MCF 10A (cell line): Measurements from ENCODE around the gene GUCA2A. TPM values are rescaled to one million over a fixed set of nuclear protein-coding genes. Genes with fewer than 3 reads are reported as not detected.

Experiments used
- BruUV-seq: library from RNA; stranded (reverse); fragments of 400-500 nt; replicated peaks from 2 replicates; lab custom pipeline; 2021; lab: Mats Ljungman, UMichigan
- CTCF ChIA-PET: fragments of 300-600 bp; sonication (Branson Sonifier 250); formaldehyde crosslinking; extraction: SDS; loops from one replicate; lab custom pipeline; 2021; ENCODE audit warnings: antibody characterized with exemption, inconsistent platforms; lab: Yijun Ruan, JAX
- POLR2A ChIA-PET: fragments of 300-600, 350-650 bp; sonication (Branson Sonifier 250); formaldehyde crosslinking; extraction: SDS; loops from one replicate; lab custom pipeline; 2020; ENCODE audit warnings: antibody characterized with exemption, inconsistent platforms; lab: Yijun Ruan, JAX
- DNase-seq: peaks from one replicate; pipeline ENCODE4 v3.0.0-alpha.2; 2018; ENCODE audit not compliant: unreplicated experiment
- H3K27ac Mint-ChIP-seq: one replicate; pipeline ENCODE4 v1.8.0; 2022; ENCODE audit warnings: mild to moderate bottlenecking, low read depth, mixed read lengths; ENCODE audit not compliant: unreplicated experiment
- H3K27me3 Mint-ChIP-seq: one replicate; pipeline ENCODE4 v1.8.0; 2022; ENCODE audit warnings: mixed read lengths; ENCODE audit not compliant: insufficient read depth, unreplicated experiment
- H3K36me3 Mint-ChIP-seq: one replicate; pipeline ENCODE4 v1.8.0; 2022; ENCODE audit warnings: mild to moderate bottlenecking, moderate library complexity, mixed read lengths; ENCODE audit not compliant: insufficient read depth, unreplicated experiment
- H3K4me1 Mint-ChIP-seq: one replicate; pipeline ENCODE4 v1.8.0; 2022; ENCODE audit warnings: mixed read lengths; ENCODE audit not compliant: insufficient read depth, unreplicated experiment
- H3K4me3 Mint-ChIP-seq: one replicate; pipeline ENCODE4 v1.8.0; 2022; ENCODE audit warnings: mild to moderate bottlenecking, moderate library complexity, mixed read lengths; ENCODE audit not compliant: unreplicated experiment
- H3K9me3 Mint-ChIP-seq: one replicate; pipeline ENCODE4 v1.8.0; 2022; ENCODE audit warnings: mixed read lengths; ENCODE audit not compliant: unreplicated experiment
- CTCF ChIP-seq: fragments of 200-600 bp; IDR thresholded peaks from one replicate; pipeline ENCODE4 v1.8.0; 2022; ENCODE audit warnings: antibody characterized with exemption, mild to moderate bottlenecking; ENCODE audit not compliant: unreplicated experiment
- intact Hi-C: fragments of 100-400 bp; cut with micrococcal nuclease; formaldehyde crosslinking; loops from 2 replicates; pipeline ENCODE4 v1.14.1; 2022
- total RNA-seq: library from RNA; stranded (reverse); gene quantifications from 2 replicates; pipeline ENCODE4 v1.2.3, GENCODE V29; 2022

Gene GUCA2A
- total RNA-seq, 1 experiment from 2014 or later = not detected

GRCh38 chr1:42183210-42183956 lies 18.8 kb upstream of the GUCA2A start:
- intact Hi-C loops = no loop called here
- H3K4me3 Mint-ChIP-seq = no peak overlapping the region
- no peaks in the 10 kb centered on the region for H3K9me3 Mint-ChIP-seq
- no peak overlapping the region for H3K27ac Mint-ChIP-seq
- no peak for TF ChIP-seq CTCF
- CTCF ChIA-PET = interaction anchor here (4.7 kb wide), 1 partner anchor 11 kb away, joined by 33 read pairs; no protein-coding TSS in a partner anchor
- no peaks in the 10 kb centered on the region for H3K27me3 Mint-ChIP-seq
- POLR2A ChIA-PET = no interaction called here
- H3K4me1 Mint-ChIP-seq = peaks cover 7% of the 10 kb centered on the region
- BruUV-seq = no TSS peak
- no peak for DNase-seq
- peaks cover 36% of the 10 kb centered on the region for H3K36me3 Mint-ChIP-seq

GRCh38 chr1:42181687-42182086 lies 17.1 kb upstream of the GUCA2A start:
- H3K4me3 Mint-ChIP-seq = no peak overlapping the region
- CTCF ChIA-PET = interaction anchor here (0.9 kb wide), 1 partner anchor 276 kb away, joined by 3 read pairs; no protein-coding TSS in a partner anchor
- intact Hi-C loops = no loop called here

GRCh38 chr1:42179900-42180329 lies 15.4 kb upstream of the GUCA2A start:
- H3K27ac Mint-ChIP-seq = no peak overlapping the region
- POLR2A ChIA-PET = interaction anchor here (1.5 kb wide), 1 partner anchor 154 kb away, joined by 4 read pairs; no protein-coding TSS in a partner anchor
- DNase-seq = no peak
- CTCF ChIA-PET = interaction anchor here (1.1 kb wide), 1 partner anchor 145 kb away, joined by 6 read pairs; no protein-coding TSS in a partner anchor
- H3K36me3 Mint-ChIP-seq = peaks cover 29% of the 10 kb centered on the region
- BruUV-seq = no TSS peak
- no peaks in the 10 kb centered on the region for H3K27me3 Mint-ChIP-seq
- intact Hi-C loops = no loop called here
- H3K4me3 Mint-ChIP-seq = no peak overlapping the region
- peaks cover 11% of the 10 kb centered on the region for H3K4me1 Mint-ChIP-seq
- TF ChIP-seq CTCF = no peak
- H3K9me3 Mint-ChIP-seq = no peaks in the 10 kb centered on the region

More at GRCh38 chr1:42181687-42182086, 17.1 kb upstream of the GUCA2A start:
- Mint-ChIP-seq H3K4me1 (peaks cover 17% of the 10 kb centered on the region), H3K27ac (no peak overlapping the region), H3K36me3 (peaks cover 36% of the 10 kb centered on the region), H3K9me3 (no peaks in the 10 kb centered on the region), H3K27me3 (no peaks in the 10 kb centered on the region)
- no TSS peak for BruUV-seq
- no peak for DNase-seq
- TF ChIP-seq CTCF = no peak
- POLR2A ChIA-PET = no interaction called here

GRCh38 chr1:42179275-42179674 lies 14.7 kb upstream of the GUCA2A start:
- no peak for TF ChIP-seq CTCF
- BruUV-seq = no TSS peak
- Mint-ChIP-seq H3K4me3 (no peak overlapping the region), H3K9me3 (no peaks in the 10 kb centered on the region), H3K27me3 (no peaks in the 10 kb centered on the region), H3K4me1 (peaks cover 18% of the 10 kb centered on the region), H3K36me3 (peaks cover 29% of the 10 kb centered on the region), H3K27ac (no peak overlapping the region)
- no peak for DNase-seq
- ChIA-PET CTCF (interaction anchor here (0.7 to 1.1 kb wide), 3 partner anchors 145 to 606 kb away, joined by 3 to 6 read pairs (median 3); no protein-coding TSS in a partner anchor), POLR2A (interaction anchor here (1.5 kb wide), 1 partner anchor 154 kb away, joined by 4 read pairs; no protein-coding TSS in a partner anchor)
- intact Hi-C loops = no loop called here
